Parietal lobe (tissue), 2 donors: ENCODE measurements around the gene NDC80. TPM values are rescaled to one million over a fixed set of nuclear protein-coding genes. Genes with fewer than 3 reads are reported as not detected.

Experiments used
- small RNA-seq: library from RNA; depleted of rRNA; stranded (forward); fragments of <200 nt; gene quantifications from one replicate; pipeline ENCODE3, GENCODE V24; 2014; ENCODE audit warnings: low replicate concordance
- total RNA-seq: library from RNA; depleted of rRNA; stranded (reverse); fragments of >200 nt; gene quantifications from one replicate; pipeline ENCODE4 v1.2.3, GENCODE V29; 2014

The NDC80 gene
- total RNA-seq = 8.8 TPM

GRCh38 chr18:2571200-2572170 lies at the start of gene NDC80, which contains the start of gene METTL4:
NDC80 (plus strand) TSS chr18:2571557; CDS start chr18:2572986, 1,429 bp downstream.
METTL4 (minus strand) TSS chr18:2571505; CDS start chr18:2567216, 4,289 bp downstream.

GRCh38 chr18:2655178-2655953 lies 84.0 kb downstream of the NDC80 start, which contains the start of gene SMCHD1:
SMCHD1 (plus strand) TSS chr18:2655726; CDS start chr18:2656076, 350 bp downstream.

Small RNA genes lying within 50 kb of the gene (small RNA-seq; reads per million reads assigned to genes)
- not detected for gene RF00019
- not detected for gene RF01233
- gene RNU6-340P = not detected

Other genes starting within 250 kb of the NDC80 start
- gene METTL4, start 52 bp upstream of the NDC80 start, total RNA-seq = 25.4 TPM
- gene SMCHD1, start 84.2 kb downstream of the NDC80 start, total RNA-seq = 253 TPM